Pons (tissue), 1 donor: ENCODE measurements around the gene RSF1.

Experiments used
- DNase-seq: peaks from one replicate; pipeline ENCODE4 v3.0.0-alpha.2; 2016; ENCODE audit warnings: low spot score

Gene RSF1

DNA sequence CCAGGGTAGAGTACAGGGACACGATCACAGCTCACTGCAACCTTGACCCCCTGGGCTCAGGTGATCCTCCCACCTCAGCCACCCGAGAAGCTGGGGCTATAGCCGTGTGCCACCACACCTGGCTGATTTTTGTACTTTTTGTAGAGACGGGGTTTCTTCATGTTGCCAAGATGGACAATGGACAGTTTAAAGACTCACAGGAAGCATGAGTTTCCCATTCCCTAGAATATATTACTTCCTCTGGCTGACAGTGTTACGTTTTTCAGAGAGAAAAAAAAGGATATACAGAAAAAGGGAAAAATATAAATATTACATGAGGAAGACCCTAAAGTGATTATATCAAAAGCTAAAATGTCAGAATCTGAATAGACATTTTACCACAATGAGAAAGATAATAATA, 72.3 kb downstream of the RSF1 start:
- no peak for DNase-seq

DNA sequence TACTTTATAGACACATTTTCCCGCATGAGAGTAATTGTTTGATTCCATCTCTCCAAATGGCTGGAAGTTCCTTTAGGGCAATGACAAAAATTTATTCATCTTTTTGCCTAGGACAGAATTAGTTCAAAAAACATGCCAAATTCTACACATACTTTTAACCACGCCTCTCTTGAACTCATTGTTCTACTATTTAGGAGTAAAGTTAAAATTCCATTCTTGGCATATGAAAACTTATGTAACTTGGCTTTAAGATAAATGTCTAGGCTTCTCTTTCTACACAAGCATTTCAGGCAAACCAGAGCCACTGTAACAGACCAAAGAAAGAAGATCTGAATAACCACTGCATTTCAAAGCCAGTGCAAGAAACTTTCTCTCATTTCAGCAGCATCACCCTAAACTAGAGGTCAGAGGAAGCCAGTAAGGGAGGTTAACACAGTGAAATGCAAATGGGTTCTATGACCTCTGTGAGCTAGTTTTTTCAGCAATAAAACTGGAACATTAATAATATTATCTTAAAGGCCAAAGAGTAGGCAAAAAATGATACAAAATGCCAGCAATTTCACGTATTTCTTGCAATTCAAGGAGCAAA, 73.0 kb downstream of the RSF1 start:
- no peak for DNase-seq

DNA sequence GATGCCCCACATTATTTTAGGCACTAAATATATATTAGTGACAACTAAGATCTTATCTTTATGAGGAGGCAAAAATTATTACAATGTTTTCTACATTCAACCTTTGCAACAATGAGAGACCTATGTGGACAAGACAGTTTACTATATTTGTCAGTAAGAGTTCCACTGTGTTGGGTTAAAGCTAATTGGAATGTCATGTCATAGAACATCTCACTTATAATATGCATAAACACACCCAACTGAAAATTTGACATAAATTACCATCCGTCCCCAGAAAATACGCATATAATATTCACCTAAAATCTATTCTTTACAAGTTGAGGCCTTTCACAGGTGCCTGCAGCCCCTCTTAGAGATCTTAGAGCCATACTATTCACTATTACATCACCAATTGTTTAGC, 84.0 kb downstream of the RSF1 start:
- no peak for DNase-seq

DNA sequence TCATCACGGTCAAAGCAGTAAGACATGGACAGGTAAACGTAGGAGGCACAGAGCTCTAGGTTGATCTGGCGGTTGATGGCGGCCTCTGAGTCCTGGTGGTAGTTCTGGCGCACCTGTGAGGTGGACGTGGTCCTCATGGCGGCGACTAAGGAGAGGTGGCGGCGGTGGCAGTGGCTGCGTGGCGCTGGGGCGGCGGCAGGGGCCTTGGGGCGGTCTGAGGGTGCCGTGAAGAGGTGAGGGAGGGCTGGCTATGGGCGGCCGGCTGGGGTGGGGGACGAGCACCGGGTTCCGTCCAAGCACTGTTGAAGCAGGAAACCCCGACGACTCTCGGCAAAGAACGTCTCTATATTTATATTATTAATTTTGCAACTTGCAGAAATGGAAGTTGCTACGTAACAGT, 85.6 kb downstream of the RSF1 start:
- DNase-seq: no peak

DNA sequence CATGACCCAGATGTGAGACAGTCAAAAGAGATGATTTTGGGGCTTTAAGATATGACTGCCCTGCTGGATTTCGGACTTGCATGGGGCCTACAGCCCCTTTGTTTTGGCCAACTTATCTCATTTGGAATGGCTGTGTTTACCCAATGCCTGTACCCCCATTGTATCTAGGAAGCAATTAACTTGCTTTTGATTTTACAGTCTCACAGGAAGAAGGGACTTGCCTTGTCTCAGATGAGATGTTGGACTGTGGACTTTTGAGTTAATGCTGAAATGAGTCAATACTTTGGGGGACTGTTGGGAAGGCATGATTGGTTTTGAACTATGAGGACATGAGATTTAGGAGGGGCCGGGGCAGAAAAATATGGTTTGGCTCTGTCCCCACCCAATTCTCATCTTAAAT, 88.4 kb downstream of the RSF1 start:
- DNase-seq: no peak

DNA sequence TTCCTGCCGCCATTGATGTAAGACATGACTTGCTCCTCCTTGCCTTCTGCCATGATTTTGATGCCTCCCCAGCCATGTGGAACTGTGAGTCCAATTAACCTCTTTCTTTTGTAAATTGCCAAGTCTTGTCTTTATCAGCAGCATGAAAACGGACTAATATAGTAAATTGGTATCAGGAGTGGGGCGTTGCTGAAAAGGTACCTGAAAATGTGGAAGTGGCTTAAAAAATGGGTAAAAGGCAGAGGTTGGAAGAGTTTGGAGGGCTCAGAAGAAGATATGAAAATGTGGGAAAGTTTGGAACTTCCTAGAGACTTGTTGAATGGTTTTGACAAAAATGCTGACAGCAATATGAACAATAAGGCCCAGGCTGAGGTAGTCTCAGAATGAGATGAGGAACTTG, 89.7 kb downstream of the RSF1 start:
- no peak for DNase-seq

DNA sequence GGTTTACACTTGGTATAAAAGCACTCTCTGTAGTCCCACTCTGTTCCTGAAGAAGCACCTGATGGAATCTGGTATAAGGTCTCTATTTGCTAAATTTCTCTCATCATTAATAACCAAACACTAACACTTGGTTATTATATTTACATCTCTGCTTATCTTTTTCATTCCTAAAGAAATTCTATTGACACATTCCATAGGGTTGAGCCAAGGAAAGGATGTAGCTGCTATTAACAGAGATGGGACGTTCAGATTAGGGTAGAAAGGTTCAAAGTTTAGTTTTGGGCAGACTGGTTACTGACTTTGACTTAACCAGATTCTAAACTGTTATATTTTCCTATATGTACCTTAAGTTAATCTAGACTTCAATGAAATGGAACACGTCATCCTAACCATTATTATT, 91.5 kb downstream of the RSF1 start:
- no peak for DNase-seq

DNA sequence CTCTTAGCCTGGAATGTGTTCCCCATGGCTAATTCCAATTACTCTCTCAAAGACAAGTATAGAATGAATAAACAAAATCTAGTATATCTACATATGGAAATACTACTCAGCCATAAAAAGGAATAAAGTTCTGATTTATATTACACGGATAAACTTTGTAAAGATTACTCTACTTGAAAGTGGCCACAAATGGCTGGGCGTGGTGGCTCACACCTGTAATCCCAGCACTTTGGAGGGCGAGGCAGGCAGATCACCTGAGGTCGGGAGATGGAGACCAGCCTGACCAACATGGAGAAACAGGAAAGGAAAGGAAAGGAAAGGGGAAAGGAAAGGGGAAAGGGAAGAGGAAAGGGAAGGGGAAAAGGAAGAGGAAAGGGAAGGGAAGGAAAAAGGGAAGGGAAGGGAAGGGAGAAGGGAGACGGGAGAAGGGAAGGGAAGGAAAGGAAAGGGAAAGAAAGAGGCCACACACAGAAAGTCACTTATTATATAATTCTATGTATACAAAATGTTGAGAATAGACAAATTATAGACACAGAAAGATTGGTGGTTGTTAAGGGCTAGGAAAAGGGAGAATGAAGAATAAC, 92.2 kb downstream of the RSF1 start:
- no peak for DNase-seq

DNA sequence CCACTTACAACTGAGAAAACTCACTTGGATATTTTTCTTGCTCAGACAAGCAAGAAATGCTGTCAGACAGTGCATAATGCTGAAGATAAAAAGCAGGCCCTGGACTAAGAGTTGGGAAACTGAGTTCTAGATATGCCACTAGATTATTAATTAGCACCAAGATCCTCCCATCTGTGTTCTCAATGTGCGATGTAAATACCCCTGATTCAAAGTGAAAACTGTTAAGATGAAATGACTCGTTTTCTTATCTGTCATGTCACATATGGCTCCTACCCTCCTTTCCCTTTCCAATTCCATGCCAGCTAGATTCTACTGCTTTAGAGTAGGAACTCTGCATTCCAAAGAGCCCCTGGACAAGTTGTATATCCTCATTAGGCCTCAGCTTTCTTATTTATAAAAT, 94.0 kb downstream of the RSF1 start:
- no peak for DNase-seq

DNA sequence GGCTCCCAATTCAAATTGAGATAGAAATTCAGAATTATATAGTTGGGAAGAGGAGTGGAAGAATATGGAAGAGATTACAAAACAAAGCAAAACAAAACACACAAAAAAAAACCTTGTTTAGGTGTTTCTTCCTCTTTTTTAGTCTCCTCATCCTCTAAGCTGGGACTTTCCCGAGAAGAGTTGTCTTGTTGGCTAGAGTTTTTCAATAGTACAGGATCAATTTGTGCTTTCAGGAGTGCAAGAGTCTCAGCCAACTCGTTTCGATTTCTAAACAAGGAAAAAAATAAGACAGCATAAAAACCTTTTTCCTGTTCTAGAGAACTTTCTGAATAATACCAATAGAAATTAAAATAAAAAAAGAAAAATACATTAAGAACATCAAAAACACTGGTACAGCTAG, 95.1 kb downstream of the RSF1 start:
- no peak for DNase-seq

DNA sequence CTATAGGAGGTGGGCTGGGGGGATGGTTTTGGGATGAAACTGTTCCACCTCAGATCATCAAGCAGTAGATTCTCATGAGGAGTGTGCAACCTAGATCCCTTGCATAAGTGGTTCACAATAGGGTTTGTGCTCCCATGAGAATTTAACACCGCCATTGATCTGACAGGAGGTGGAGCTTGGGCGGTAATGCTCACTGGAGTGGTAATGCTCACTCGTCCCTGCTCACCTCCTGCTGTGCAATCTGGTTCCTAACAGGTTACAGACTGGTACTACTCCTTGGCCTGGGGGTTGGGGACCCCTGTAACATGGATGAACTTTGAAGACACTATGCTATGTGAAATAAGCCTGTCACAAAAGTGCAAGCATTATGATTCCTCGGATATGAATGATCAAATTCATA, 95.9 kb downstream of the RSF1 start:
- no peak for DNase-seq

DNA sequence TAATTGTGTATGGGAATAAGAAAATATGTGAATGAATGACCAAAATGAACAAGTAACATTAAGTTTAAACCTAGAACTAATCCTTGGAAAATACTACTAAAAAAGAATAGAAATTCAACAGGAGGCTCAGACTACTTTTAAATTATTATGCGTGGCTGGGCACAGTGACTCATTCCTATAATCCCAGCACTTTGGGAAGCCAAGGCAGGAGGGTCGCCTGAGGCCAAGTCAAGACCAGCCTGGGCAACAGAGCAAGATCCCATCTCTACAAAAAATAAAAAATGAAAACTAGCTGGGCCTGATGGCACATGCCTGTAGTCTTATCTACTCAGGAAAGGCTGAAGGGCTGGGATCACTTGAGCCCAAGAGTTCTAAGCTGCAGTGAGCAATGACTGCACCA, 97.5 kb downstream of the RSF1 start:
- no peak for DNase-seq

DNA sequence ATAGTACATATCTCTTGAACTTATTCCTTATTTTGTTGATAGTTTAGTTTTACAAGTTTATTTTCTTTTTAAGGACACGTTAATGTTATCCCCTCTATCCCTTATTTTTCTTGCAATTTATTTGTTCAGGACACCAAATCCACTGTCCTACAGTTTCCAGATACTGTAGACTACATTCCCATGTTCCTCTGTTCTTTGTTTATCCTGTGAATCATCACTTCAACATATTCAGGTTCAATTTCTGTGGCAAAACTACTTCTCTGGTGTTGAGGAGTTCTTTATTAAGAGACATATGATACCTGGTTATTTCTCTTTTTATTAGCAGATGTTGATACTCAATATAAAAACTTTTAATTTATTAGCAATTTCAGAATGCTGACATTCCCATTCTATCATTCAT, 110.2 kb downstream of the RSF1 start:
- no peak for DNase-seq

DNA sequence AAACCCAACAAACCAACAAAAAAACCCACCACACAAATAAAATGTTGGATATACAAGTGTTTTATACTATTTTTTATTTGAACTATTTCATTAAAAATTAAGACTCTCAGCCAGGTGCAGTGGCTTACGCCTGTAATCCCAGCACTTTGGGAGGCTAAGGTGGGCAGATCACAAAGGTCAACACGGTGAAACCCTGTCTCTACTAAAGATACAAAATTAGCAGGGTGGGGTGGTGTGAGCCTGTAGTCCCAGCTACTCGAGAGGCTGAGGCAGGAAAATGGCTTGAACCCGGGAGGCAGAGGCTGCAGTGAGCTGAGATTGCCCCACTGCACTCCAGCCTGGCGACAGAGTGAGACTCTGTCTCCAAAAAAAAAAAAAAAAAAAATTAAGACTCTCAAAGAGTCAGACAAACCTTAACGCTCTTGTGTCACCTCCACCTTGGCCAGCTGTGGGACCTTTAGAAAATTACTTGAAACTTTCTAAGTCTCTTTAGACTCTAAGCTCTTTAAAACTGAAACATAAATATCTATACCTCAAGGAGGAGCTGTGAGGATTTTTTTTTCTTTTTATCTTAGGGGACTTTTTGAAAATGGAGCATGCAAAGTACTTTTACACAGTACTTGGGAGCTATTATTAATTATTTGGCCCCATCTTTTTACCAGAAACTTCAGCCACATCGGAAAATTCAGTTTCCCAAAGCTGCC, 114.5 kb downstream of the RSF1 start:
- DNase-seq: no peak

DNA sequence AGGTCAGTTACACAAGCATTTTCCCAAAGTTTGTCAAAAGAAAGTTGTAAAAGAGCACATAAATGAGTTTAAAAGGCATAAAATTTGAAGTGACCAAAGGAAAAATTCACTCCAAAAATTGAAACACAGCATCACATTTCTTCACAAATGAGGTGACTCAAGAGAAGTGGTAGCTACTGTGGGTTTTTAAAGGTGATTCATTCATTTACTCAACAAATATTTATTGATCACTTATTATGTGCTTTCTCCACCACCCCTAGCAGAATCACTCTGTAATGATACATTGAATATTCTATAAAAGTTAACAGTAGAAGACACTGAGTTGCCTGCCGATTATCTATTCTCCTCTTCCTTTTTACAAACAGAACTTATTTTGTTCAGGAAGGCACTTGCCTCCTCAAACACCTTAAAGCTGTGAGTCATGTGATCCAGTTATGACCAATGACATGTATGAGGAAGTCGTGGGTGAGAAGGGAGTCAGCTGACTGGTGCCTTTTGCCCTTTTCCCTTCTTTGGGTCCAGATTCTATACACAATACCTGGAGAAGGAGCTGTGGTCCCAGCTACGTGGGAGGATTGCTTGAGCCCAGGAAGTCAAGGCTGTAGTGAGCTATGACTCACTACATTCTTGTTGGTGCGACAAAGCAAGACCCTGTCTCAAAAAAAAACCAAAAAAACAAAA, 115.2 kb downstream of the RSF1 start:
- no peak for DNase-seq

DNA sequence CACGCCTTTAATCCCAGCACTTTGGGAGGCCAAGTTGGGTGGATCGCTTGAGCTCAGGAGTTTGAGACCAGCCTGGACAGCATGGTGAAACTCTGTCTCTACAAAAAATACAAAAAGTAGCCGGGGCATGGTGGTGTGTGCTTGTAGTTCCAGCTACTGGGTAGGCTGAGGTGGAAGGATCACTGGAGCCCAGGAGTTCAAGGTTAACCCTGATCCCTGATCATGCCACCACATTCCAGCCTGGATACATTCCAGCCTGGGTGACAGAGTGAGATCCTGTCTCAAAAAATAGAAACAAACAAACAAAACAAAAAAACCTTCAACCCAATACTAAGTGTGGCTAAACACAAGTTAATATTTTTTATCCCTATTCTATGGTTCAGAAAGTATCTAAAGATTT, 116.5 kb downstream of the RSF1 start:
- no peak for DNase-seq

DNA sequence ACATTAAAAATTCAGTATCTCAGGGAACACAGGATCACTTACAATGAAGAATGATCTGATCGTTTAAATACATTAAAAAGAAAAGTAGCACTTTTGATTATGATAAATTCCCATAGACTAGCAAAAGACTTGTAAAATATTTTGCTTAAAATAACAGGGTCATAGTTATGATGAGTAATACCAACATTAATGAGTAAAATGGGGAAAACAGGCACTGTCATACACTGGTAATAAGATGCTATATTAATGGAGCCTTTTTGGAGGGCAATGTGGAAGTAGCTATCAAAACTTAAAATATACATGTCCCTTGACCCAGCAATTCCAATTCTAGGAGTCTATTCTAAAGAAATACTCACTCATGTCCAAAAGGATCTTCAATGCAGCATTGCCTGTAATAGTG, 121.1 kb downstream of the RSF1 start:
- no peak for DNase-seq

DNA sequence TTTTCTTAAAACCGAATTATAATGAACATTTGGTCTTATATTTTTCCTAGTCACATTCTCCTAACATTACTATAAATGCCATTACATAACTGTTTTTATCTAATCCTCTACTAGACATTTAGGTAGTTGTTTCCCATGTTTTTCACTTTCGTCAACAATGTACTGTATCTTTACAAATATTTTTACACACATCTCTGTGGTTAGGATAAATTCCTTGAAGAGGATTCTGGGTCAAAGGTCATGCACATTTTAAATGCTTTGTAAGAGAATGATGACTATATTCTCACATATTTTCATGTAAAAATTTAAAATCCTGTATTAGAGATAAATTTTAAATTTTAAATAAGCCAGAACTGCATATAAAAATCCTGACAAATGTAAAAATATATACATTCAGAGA, 121.6 kb downstream of the RSF1 start:
- no peak for DNase-seq

DNA sequence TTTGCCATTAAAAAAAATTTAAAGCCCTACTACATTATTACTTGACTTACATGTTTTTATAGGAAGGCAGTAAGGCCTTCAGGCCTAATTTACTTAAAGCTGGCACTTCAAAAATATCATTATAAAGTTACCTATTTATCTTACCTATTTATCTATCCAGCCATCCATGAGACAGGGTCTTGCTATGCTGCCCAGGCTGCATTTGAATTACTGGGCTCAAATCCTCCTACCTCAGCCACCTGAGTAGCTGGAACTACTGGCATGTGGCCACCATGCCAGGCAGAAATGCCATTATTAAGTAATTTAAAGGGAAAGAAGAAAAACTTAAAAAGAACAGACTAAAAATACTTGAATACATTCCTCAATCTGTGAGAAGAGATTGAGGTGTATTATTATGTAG, 122.7 kb downstream of the RSF1 start:
- DNase-seq: no peak

DNA sequence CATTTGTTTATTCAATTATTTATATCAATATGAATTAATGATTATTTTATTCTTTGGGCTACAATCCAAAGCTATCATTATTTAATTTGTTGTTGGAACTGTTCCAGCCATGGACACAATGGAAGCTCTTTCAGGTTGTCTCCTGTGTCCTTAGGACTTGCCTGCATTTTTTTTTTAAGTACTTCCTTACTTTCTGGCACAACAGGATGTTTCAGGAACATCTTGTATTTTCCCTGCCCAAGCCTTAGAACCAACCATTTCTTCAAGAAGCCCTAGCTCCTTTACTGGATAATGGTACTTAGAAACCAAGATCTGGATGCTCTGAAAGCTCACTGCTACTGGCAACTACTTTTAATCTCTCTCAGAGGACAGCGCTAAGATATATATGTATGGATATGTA, 125.1 kb downstream of the RSF1 start:
- no peak for DNase-seq

DNA sequence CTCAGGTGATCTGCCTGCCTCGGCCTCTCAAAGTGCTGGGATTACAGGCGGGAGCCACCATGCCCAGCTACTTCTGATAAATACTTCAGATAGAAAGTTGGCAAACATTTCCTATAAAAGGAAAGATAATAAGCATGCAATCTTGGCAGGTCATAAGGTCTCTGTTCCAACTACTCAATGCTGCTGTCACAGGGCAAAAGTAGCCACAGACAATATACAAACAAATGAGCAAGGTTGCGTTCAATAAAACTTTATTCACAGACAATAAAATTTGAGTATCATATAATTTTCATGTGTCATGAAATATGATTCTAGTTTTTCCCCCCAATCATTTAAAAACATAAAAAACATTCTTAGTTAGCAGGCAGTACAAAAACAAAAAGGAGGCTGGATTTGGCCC, 129.9 kb downstream of the RSF1 start:
- DNase-seq: no peak

DNA sequence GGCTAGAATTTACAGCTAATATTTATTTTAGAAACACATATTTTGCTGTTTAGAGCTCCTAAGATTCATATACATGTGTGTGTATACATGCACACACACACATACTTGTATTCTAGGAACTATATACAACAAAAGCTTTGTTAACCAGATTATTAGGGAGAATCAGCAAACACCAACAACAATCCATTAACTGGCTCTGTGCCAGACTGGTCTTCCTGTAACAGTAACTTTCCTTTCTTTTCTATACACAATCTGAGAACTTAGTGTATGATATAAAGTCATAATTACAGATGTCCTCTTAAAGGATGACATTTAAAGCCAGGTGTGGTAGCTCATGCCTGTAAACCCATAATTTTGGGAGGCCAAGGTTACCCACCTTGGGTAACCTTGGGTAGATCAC, 133.4 kb downstream of the RSF1 start:
- no peak for DNase-seq

DNA sequence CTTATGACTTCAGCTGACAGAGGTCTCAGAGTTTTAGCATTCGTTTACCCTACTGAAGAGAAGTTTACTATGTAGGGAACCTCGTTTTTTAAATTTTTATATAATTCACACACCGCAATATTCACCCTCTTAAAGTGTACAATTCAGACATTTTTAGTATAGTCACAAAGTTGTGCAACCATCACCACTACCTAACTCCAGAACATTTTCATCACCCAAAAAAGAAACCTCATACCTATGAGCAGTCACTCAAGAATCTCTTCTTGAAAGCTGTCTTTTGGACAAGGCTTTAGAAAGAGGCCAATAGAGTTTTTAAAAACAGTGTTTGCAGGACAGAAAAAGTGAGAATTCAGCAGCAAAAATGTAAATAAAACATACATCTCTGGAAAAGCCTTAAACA, 143.4 kb downstream of the RSF1 start:
- DNase-seq: no peak
